AG09309 (cell line): ENCODE results near the gene PLPPR1.
"Not testable (repeated sequence)": the region's sequence is repeated elsewhere in the genome, so short reads cannot be mapped to it uniquely, and the experiment has no call there.

Experiments
- DNase-seq: peaks from one replicate; pipeline ENCODE4 v3.0.0-alpha.2; 2010; ENCODE audit warnings: low read depth
- H3K4me3 ChIP-seq: 2 replicates; pipeline ENCODE4 v1.5.1; 2011; ENCODE audit warnings: mild to moderate bottlenecking, low read depth, low read length, moderate library complexity; ENCODE audit not compliant: control insufficient read depth
- CTCF ChIP-seq: IDR thresholded peaks from 2 replicates; pipeline ENCODE4 v1.5.1; 2011; ENCODE audit warnings: mild to moderate bottlenecking, low read depth, low read length, inconsistent platforms; ENCODE audit not compliant: insufficient read depth, control insufficient read depth; ENCODE audit errors: missing control alignments

Gene PLPPR1

GRCh38 chr9:101268426-101268825, 239.9 kb downstream of the PLPPR1 start:
- TF ChIP-seq CTCF = no peak
- DNase-seq = no peak
- H3K4me3 ChIP-seq = no peak overlapping the region

DNA sequence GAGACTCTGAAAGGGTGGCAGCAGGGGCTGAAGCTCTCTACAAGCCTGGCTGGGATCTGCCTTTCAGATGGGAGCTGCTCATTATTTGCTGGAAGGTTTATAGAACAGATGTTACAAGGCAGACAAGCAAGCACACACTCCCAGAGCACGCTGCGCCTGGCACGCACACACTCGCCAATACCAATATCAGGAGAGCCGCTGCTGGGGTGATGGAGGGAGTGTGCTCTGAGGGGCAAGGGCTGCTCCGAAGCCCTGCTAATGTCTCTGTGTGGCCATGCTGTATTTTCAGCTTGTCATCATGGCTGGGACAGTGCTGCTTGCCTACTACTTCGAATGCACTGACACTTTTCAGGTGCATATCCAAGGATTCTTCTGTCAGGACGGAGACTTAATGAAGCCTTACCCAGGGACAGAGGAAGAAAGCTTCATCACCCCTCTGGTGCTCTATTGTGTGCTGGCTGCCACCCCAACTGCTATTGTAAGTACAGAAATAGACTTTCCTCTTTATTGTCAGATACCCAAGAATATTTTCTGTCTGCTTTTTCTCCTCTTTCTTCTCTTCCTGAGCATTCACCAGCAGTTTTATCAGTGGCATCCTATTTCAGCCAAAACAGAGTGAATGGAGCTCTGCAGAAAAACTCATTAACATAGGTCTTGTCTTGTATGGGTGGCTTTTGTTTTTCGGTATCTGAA, 241.2 kb downstream of the PLPPR1 start:
- no peak overlapping the region for H3K4me3 ChIP-seq
- DNase-seq = no peak
- TF ChIP-seq CTCF = no peak

GRCh38 chr9:101270302-101270701, 241.8 kb downstream of the PLPPR1 start:
- H3K4me3 ChIP-seq = no peak overlapping the region
- TF ChIP-seq CTCF = no peak

GRCh38 chr9:101271102-101271501, 242.6 kb downstream of the PLPPR1 start:
- H3K4me3 ChIP-seq = no peak overlapping the region
- no peak for TF ChIP-seq CTCF
- no peak for DNase-seq

More at GRCh38 chr9:101270302-101270701, 241.8 kb downstream of the PLPPR1 start:
- DNase-seq = no peak

DNA sequence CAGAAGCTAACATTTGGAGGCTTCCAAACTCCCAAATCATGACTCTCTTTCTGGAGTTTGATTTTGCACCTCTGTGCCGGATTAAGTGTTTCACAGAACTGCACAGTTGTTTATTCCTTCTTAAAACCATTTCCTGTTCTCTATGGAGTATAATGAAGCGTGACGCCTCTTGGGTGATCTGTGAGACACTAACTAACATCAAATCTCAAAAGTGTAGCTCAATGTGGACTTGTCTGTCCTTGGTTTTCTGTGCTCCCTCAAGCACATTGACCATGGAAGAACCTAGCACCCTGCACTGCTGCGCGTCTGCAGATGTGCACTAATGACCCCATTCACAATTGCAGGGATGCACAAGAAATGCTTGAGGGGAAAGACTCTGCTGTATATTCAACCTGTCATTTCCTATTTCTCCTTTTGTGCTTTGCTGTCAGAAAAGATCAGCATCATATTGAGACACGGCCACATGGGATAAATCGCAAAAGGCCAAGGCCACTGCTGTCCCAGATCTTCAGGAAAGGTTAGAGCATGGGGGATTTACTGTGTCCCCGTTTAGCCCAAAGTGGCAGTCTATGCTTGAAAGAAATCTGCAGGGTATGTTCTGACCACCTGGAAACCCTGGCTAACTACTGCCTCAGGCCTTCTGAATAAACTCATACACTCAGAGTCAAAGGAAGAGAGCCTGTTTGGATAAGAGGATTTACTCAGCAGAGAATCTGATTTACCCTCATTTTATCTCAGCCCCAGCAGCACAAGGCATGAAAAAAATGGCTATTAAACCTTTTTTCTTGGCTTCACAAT, 246.6 kb downstream of the PLPPR1 start:
- DNase-seq = no peak
- H3K4me3 ChIP-seq = no peak overlapping the region
- no peak for TF ChIP-seq CTCF

- TF ChIP-seq CTCF = no peak
- no peak for DNase-seq
- no peak overlapping the region for H3K4me3 ChIP-seq
Observed at GRCh38 chr9:101275769-101276250, 247.3 kb downstream of the PLPPR1 start.

GRCh38 chr9:101291043-101291442, 262.5 kb downstream of the PLPPR1 start:
- not testable (repeated sequence) for DNase-seq, H3K4me3 ChIP-seq
